HL-60/S4 treated with phorbol 12-myristate 13-acetate at 8.2 ng/mL for 4 days and 3 days (cell line): ENCODE measurements around the gene ZNF771.
"Not testable (repeated sequence)": the region's sequence is repeated elsewhere in the genome, so short reads cannot be mapped to it uniquely, and the experiment has no call there.

ENCODE experiments used
- in situ Hi-C: fragments of 300-500 bp; cut with MboI; formaldehyde crosslinking; loops from 2 replicates; pipeline ENCODE4 v1.15.0; 2022; ENCODE audit warnings: low sequenced_read_pairs

The ZNF771 gene

DNA sequence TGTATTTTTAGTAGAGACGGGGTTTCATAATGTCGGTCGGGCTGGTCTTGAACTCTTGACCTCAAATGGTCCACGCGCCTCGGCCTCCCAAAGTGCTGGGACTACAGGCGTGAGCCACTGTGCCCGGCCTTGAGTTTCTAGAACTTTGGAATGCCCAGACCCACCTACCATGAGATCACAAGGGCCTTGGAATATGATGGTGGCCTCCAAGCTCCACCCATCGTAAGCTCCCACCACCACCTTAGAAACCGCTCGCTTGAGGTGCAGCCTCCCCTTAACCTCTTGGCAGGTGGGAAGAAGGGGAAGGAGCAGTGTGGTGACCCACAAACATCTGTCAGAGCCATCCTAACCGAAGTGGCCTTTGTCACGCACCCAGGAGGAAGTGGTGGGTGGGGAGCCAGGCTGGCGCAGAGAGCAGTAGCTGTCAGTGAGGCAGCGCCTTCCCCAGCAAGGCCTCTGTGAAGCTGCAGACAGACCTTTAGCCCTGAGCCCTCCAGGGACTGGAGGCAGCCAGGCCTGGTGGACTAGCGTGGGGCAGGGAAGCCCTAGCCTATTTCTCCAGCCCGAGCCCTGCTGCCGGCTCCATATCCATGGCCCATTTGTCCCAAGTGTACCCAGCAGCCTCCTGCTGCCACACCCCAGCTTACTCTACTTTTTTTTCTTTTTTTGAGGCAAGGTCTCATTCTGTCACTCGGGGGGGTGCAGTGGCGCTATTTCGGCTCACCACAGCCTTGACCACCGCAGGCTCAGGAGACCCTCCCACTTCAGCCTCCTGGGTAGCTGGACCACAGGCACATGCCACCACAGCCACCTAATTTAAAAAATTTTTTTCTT is 51.4 kb downstream of the ZNF771 start:
- in situ Hi-C loops = no loop called here

DNA sequence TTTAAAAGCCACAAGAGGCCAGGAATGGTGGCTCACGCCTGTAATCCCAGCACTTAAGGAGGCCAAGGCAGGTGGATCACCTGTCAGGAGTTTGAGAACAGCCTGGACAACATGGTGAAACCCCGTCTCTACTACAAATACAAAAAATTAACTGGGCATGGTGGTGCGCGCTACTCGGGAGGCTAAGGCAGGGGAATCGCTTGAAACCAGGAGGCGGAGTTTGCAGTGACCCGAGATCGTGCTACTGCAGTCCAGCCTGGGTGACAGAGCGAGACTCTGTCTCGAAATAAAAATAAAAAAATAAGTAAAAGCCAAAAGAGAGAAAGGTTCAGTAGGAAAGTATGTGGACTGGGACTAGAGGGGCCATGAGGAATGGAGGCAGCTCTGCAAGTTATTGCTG is 52.0 kb downstream of the ZNF771 start:
- in situ Hi-C loops = no loop called here

DNA sequence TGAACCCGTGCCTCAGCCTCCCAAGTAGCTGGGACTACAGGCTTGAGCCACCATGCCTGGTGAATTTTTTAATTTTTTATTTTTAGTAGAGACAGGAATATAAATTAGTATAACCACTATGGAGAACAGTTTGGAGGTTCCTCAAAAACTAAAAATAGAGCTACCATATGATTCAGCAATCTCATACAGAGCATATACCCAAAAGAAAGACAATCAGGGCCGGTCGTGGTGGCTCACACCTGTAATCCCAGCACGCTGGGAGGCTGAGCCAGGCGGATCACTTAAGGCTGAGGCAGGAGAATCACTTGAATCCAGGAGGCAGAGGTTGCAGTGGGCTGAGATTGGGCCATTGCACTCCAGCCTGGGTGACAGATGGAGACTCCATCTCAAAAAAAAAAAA is 54.0 kb downstream of the ZNF771 start:
- in situ Hi-C loops = not testable (repeated sequence)

GRCh38 chr16:30464078-30464477 is 56.7 kb downstream of the ZNF771 start:
- in situ Hi-C loops = no loop called here
